Mesenteric fat pad (tissue), 1 donor: ENCODE measurements around the gene CDCA4. TPM values are rescaled to one million over a fixed set of nuclear protein-coding genes. Genes with fewer than 3 reads are reported as not detected.
"Not testable (repeated sequence)": the region's sequence is repeated elsewhere in the genome, so short reads cannot be mapped to it uniquely, and the experiment has no call there.

ENCODE experiments used
- DNase-seq: peaks from one replicate; pipeline ENCODE4 v3.0.0-alpha.2; 2020; ENCODE audit warnings: low spot score
- total RNA-seq: library from RNA; stranded (reverse); fragmentation: NEBNext Ultra II Directional; extraction: Animal tissue kit (Norgen Biotek cat#: 25700); gene quantifications from one replicate; pipeline ENCODE4 v1.2.1, GENCODE V29; 2021
- donor health status: DM: yes; HTN: yes; CAD: no.

Gene CDCA4
- total RNA-seq, 1 donor from 2014 or later, result 3.4 TPM

GRCh38 chr14:105035616-105036015 is 14.7 kb upstream of the CDCA4 start:
- DNase-seq, result not testable (repeated sequence)

GRCh38 chr14:105034315-105035039 is 13.6 kb upstream of the CDCA4 start:
- DNase-seq, result no peak

GRCh38 chr14:105033412-105033900 is 12.6 kb upstream of the CDCA4 start:
- not testable (repeated sequence) for DNase-seq

GRCh38 chr14:105032451-105032901 is 11.6 kb upstream of the CDCA4 start:
- not testable (repeated sequence) for DNase-seq

- no peak for DNase-seq
These were observed 10.0 kb upstream of the CDCA4 start for GRCh38 chr14:105030836-105031396.

GRCh38 chr14:105030194-105030593 is 9.3 kb upstream of the CDCA4 start:
- DNase-seq, result no peak

GRCh38 chr14:105029402-105029801 is 8.5 kb upstream of the CDCA4 start:
- DNase-seq, result no peak

- no peak for DNase-seq
These were observed 7.5 kb upstream of the CDCA4 start for GRCh38 chr14:105028251-105028927.

GRCh38 chr14:105027718-105028117 is 6.8 kb upstream of the CDCA4 start:
- not testable (repeated sequence) for DNase-seq

- DNase-seq, result no peak
These were observed 6.1 kb upstream of the CDCA4 start for GRCh38 chr14:105026802-105027563.

GRCh38 chr14:105026033-105026785 is 5.3 kb upstream of the CDCA4 start:
- DNase-seq, result no peak

GRCh38 chr14:105025429-105025828 is 4.5 kb upstream of the CDCA4 start:
- DNase-seq, result no peak

- DNase-seq, result no peak
These were observed 3.1 kb upstream of the CDCA4 start for GRCh38 chr14:105023791-105024480.

- no peak for DNase-seq
These were observed 2.3 kb upstream of the CDCA4 start for GRCh38 chr14:105023144-105023543.

GRCh38 chr14:105022276-105022670 is 1.4 kb upstream of the CDCA4 start:
- DNase-seq, result no peak

- DNase-seq, result no peak
These were observed 883 bp upstream of the CDCA4 start for GRCh38 chr14:105021656-105022275.

GRCh38 chr14:105019861-105020814 is 745 bp downstream of the CDCA4 start:
- no peak for DNase-seq

GRCh38 chr14:105018414-105018813 is 2.5 kb downstream of the CDCA4 start:
- no peak for DNase-seq
